22Rv1 (cell line): ENCODE results near the gene ALOX12B.

Source experiments
- CTCF ChIP-seq: fragments of 450-650 bp; IDR thresholded peaks from 2 replicates; pipeline ENCODE4 v1.5.1; 2017; ENCODE audit warnings: mild to moderate bottlenecking
- ZFX ChIP-seq: fragments of 450-650 bp; IDR thresholded peaks from 2 replicates; pipeline ENCODE4 v1.6.1; 2017; ENCODE audit warnings: antibody characterized with exemption, borderline replicate concordance

- no peak for TF ChIP-seq CTCF
- TF ChIP-seq ZFX, result no peak
Observed at GRCh38 chr17:8121407-8121680, 33.8 kb upstream of the ALOX12B start.
